ENCODE data around the gene NAT16. TPM values are rescaled to one million over a fixed set of nuclear protein-coding genes. Genes with fewer than 3 reads are reported as not detected.

NAT16 gene
- total and polyA plus RNA-seq, 4 donors: 0.01 TPM; not detected in 3

DNA sequence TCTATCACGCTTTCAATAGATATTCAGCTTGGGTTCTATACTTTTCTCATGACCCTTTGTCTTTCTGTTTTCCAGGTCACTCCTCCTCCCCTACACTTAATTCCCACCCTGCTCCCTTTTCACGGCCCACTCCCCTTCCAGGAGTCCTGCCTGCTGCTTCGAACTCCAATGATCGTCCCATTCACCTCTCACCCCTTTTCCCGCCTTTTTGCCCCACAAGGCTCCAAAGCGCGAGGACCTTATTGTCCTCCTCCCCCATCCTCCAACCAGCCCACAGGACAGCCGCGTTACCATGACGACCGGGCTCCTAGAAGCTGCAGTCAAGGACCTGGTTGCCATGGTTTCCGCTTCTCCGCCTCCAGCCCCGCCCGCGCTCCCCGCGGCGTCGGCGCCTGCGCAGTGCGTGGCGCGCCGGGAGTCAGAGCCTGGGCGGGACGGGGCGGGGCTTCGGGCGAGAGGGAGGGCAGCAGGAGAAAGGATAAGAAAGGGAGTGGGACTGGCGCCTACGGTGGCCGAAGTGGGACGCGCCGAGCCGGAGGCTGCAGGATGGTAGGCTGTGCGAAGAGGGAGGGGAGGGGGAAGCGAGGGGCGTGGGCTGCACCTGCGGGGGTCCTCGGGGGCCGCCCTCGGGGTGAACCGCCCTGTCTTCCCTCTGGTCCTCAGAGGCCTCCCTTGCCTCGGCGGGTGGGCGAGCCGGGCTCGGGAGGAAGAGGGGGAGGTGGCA, 26.0 kb downstream of the NAT16 start, which contains the start of gene AP1S1:
AP1S1 (plus strand) TSS at position 508 of the 724 bp plus-strand sequence; CDS start at position 547, 39 bp downstream.
- WGBS, 2 donors: 3 to 4% methylated on average over 48 to 51 of the region's 51 CpGs
- DNase-seq (peak; percentile 96 to 97 (median 97)), ATAC-seq (ENCODE audit: insufficient read depth, low FRiP score) (peak; percentile 95)
- peaks cover 0 to 10% (median 4%) of the 10 kb centered on the region in 5 donors for H3K4me1 ChIP-seq (ENCODE audit: control insufficient read depth in 5 of 5, insufficient read depth in 5 of 5, low read length in 5 of 5)
- peak within 1 kb of the TSS; percentile 65 for H3K4me3 ChIP-seq
- peaks cover 3 to 17% (median 7%) of the 10 kb centered on the region in 4 donors for H3K36me3 ChIP-seq (ENCODE audit: control insufficient read depth in 4 of 4, insufficient read depth in 4 of 4, low read length in 4 of 4)
- TF ChIP-seq, protein P1, sequence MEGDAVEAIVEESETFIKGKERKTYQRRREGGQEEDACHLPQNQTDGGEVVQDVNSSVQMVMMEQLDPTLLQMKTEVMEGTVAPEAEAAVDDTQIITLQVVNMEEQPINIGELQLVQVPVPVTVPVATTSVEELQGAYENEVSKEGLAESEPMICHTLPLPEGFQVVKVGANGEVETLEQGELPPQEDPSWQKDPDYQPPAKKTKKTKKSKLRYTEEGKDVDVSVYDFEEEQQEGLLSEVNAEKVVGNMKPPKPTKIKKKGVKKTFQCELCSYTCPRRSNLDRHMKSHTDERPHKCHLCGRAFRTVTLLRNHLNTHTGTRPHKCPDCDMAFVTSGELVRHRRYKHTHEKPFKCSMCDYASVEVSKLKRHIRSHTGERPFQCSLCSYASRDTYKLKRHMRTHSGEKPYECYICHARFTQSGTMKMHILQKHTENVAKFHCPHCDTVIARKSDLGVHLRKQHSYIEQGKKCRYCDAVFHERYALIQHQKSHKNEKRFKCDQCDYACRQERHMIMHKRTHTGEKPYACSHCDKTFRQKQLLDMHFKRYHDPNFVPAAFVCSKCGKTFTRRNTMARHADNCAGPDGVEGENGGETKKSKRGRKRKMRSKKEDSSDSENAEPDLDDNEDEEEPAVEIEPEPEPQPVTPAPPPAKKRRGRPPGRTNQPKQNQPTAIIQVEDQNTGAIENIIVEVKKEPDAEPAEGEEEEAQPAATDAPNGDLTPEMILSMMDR (IDR thresholded peaks at IDR 0.05; ENCODE audit: control extremely low read depth, extremely low read depth): no peak
- no peaks in the 10 kb centered on the region for H3K27me3 ChIP-seq (ENCODE audit: control insufficient read depth in 3 of 3, insufficient read depth in 3 of 3, low read length in 2 of 3)
- H3K9me3 ChIP-seq (ENCODE audit: control insufficient read depth in 4 of 4, insufficient read depth in 3 of 4, low read length in 3 of 4): no peaks in the 10 kb centered on the region
- peak within 1 kb of the TSS in 1 of 2 donors; percentile 58 for H3K9ac ChIP-seq (ENCODE audit: insufficient read depth in 1 of 2, low read length in 2 of 2)
- no peak within 1 kb of the TSS for H3K27ac ChIP-seq (ENCODE audit: low read depth in 1 of 2, low read length in 1 of 2)

DNA sequence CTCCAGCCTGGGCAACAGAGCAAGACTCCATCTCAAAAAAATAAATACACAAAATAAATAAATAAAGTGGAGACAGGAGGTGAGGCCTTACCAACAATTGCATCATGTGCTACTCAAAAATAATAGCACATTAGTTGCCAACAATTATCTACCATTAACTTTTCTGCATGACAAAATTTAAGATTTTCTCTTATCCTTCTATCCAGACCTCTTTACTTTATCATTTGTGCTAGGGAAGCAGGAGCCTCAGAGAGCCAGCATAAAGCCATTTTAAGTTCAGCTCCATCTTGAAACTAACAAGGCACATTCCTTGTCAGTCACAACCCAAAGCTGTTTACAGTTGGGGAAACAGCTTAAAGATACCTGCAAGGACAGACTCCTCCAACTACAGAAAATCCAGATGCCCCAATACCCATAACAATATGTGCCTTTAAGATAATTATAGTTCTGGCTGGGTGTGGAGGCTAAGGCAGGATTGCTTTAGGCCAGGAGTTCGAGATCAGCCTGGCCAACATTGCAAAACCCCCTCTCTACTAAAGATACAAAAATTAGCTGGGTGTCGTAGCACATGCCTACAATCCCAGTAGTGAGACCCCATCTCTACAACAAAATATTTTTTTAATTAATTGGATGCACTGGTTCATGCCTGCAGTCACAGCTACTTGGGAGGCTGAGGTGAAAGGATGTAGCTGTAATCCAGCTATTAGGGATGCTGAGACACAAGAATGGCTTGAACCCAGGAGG, 28.0 kb downstream of the NAT16 start:
- Histone ChIP-seq H3K27ac (ENCODE audit: low read depth in 1 of 2, low read length in 1 of 2) (no peak overlapping the region), H3K4me3 (no peak overlapping the region), H3K36me3 (ENCODE audit: control insufficient read depth in 4 of 4, insufficient read depth in 4 of 4, low read length in 4 of 4) (peaks cover 0 to 6% (median 3%) of the 10 kb centered on the region in 4 donors), H3K9ac (ENCODE audit: insufficient read depth in 1 of 2, low read length in 2 of 2) (no peak overlapping the region), H3K27me3 (ENCODE audit: control insufficient read depth in 3 of 3, insufficient read depth in 3 of 3, low read length in 2 of 3) (peaks cover 0 to 3% (median 0%) of the 10 kb centered on the region in 3 donors), H3K9me3 (ENCODE audit: control insufficient read depth in 4 of 4, insufficient read depth in 3 of 4, low read length in 3 of 4) (no peaks in the 10 kb centered on the region), H3K4me1 (ENCODE audit: control insufficient read depth in 5 of 5, insufficient read depth in 5 of 5, low read length in 5 of 5) (peaks cover 0 to 10% (median 4%) of the 10 kb centered on the region in 5 donors)
- ATAC-seq (ENCODE audit: insufficient read depth, low FRiP score) (no peak), DNase-seq (no peak)
- 73 to 76% methylated on average over 2 of the region's 2 CpGs for WGBS, 2 donors
- TF ChIP-seq, protein P1 (IDR thresholded peaks at IDR 0.05; ENCODE audit: control extremely low read depth, extremely low read depth): no peak

DNA sequence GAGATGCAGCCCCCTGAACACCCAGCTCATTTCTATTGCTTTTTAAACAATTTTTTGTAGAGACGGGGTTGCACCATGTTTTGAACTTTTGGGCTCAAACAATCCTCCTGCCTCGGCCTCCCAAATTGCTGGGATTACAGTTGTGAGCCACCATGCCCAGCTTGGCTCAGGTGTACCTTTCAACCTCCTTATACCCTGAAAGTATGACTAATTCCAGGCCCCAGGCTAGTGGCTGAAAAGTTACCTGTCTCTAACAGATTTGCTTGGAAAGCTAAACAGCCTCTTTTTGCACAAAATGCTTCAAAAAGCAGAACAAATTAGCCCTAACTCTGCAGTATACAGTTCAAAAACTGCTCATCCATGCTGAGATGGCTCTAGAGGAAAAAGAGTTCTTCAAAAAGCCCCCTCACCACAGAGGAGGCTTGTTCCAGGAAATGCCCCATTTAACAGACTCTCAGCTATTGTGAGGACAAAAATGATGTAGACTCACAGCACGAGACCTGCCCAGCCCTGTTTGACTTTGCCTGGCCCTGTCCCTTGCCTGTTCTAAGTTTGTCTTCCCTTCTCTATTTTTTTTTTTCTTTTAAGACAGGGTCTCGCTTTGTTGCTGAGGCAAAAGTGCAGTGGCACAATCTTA, 39.2 kb downstream of the NAT16 start:
- Histone ChIP-seq H3K4me1 (ENCODE audit: control insufficient read depth in 5 of 5, insufficient read depth in 5 of 5, low read length in 5 of 5) (peaks cover 0 to 13% (median 0%) of the 10 kb centered on the region in 5 donors), H3K9me3 (ENCODE audit: control insufficient read depth in 4 of 4, insufficient read depth in 3 of 4, low read length in 3 of 4) (no peaks in the 10 kb centered on the region), H3K27ac (ENCODE audit: low read depth in 1 of 2, low read length in 1 of 2) (no peak overlapping the region), H3K4me3 (no peak overlapping the region), H3K36me3 (ENCODE audit: control insufficient read depth in 4 of 4, insufficient read depth in 4 of 4, low read length in 4 of 4) (peaks cover 0 to 3% (median under 1%) of the 10 kb centered on the region in 4 donors), H3K9ac (ENCODE audit: insufficient read depth in 1 of 2, low read length in 2 of 2) (no peak overlapping the region), H3K27me3 (ENCODE audit: control insufficient read depth in 3 of 3, insufficient read depth in 3 of 3, low read length in 2 of 3) (peaks cover 0 to 3% (median 0%) of the 10 kb centered on the region in 3 donors)
- TF ChIP-seq, protein P1 (IDR thresholded peaks at IDR 0.05; ENCODE audit: control extremely low read depth, extremely low read depth): no peak
- DNase-seq: no peak
- no peak for ATAC-seq (ENCODE audit: insufficient read depth, low FRiP score)
- WGBS, 2 donors: 88 to 91% methylated on average over 4 of the region's 4 CpGs
